Measurements from ENCODE around the gene FAM83E. TPM values are rescaled to one million over a fixed set of nuclear protein-coding genes. Genes with fewer than 3 reads are reported as not detected.
A peak's percentile ranks its signal among the peaks of the same experiment; 100 is the strongest.

FAM83E gene
- total RNA-seq, 1 experiment from 2014 or later, result 5.5 TPM

- no peak for DNase-seq (ENCODE audit: low spot score)
- TF ChIP-seq EZH2 (IDR thresholded peaks at IDR 0.05; ENCODE audit: borderline replicate concordance, low read depth, low read length, poor library complexity, severe bottlenecking) (no peak), CTCF (conservative IDR thresholded peaks at IDR 0.05; ENCODE audit: low read depth, low read length) (no peak)
- no peaks in the 10 kb centered on the region for H3K9me3 ChIP-seq (ENCODE audit: low read depth, low read length, poor library complexity, severe bottlenecking)
- H3K4me3 ChIP-seq (ENCODE audit: low read depth, low read length, poor library complexity, severe bottlenecking), result no peak overlapping the region
- ChIA-PET POLR2A (ENCODE audit: low non-redundant PET) (no interaction called here), CTCF (no interaction called here)
- intact Hi-C loops (cut with micrococcal nuclease; ENCODE audit: unreplicated experiment), result loop anchor here (5.0 to 10.0 kb wide), 4 partner anchors 64 to 317 kb away; partner anchors contain the start of genes FTL and HSD17B14
- H3K36me3 ChIP-seq (ENCODE audit: insufficient read depth, low read length, poor library complexity, severe bottlenecking), result no peaks in the 10 kb centered on the region
- no TSS peak for BruUV-seq (replicated peaks)
- no peaks in the 10 kb centered on the region for H3K27me3 ChIP-seq (replicated peaks; ENCODE audit: insufficient read depth, low read depth, low read length, poor library complexity)
- no peak overlapping the region for H3K27ac ChIP-seq (ENCODE audit: low read depth, low read length, poor library complexity, severe bottlenecking)
- peaks cover 26% of the 10 kb centered on the region for H3K4me1 ChIP-seq (ENCODE audit: insufficient read depth, low read length, poor library complexity, severe bottlenecking)
Measured at GRCh38 chr19:48648134-48648533, 33.3 kb upstream of the FAM83E start.

- no TSS peak for BruUV-seq (replicated peaks)
- no peaks in the 10 kb centered on the region for H3K27me3 ChIP-seq (replicated peaks; ENCODE audit: insufficient read depth, low read depth, low read length, poor library complexity)
- H3K36me3 ChIP-seq (ENCODE audit: insufficient read depth, low read length, poor library complexity, severe bottlenecking), result no peaks in the 10 kb centered on the region
- H3K4me1 ChIP-seq (ENCODE audit: insufficient read depth, low read length, poor library complexity, severe bottlenecking), result peaks cover 26% of the 10 kb centered on the region
- ChIA-PET CTCF (no interaction called here), POLR2A (ENCODE audit: low non-redundant PET) (no interaction called here)
- TF ChIP-seq EZH2 (IDR thresholded peaks at IDR 0.05; ENCODE audit: borderline replicate concordance, low read depth, low read length, poor library complexity, severe bottlenecking) (no peak), CTCF (conservative IDR thresholded peaks at IDR 0.05; ENCODE audit: low read depth, low read length) (no peak)
- DNase-seq (ENCODE audit: low spot score), result no peak
- no peaks in the 10 kb centered on the region for H3K9me3 ChIP-seq (ENCODE audit: low read depth, low read length, poor library complexity, severe bottlenecking)
- intact Hi-C loops (cut with micrococcal nuclease; ENCODE audit: unreplicated experiment), result loop anchor here (5.0 to 10.0 kb wide), 4 partner anchors 66 to 318 kb away; partner anchors contain the start of genes FTL and HSD17B14
- H3K4me3 ChIP-seq (ENCODE audit: low read depth, low read length, poor library complexity, severe bottlenecking), result peak overlapping the region; percentile 62
- H3K27ac ChIP-seq (ENCODE audit: low read depth, low read length, poor library complexity, severe bottlenecking), result peak overlapping the region; percentile 77
Measured at GRCh38 chr19:48646722-48647216, 31.9 kb upstream of the FAM83E start.

GRCh38 chr19:48646001-48646721, 31.3 kb upstream of the FAM83E start, which contains the start of gene CA11:
Gene CA11 (minus strand): TSS chr19:48646187. CDS start chr19:48645632, 555 bp downstream.
- peak; percentile 94 for TF ChIP-seq CTCF (conservative IDR thresholded peaks at IDR 0.05; ENCODE audit: low read depth, low read length)
- TF ChIP-seq EZH2 (IDR thresholded peaks at IDR 0.05; ENCODE audit: borderline replicate concordance, low read depth, low read length, poor library complexity, severe bottlenecking), result no peak
- Histone ChIP-seq H3K27me3 (replicated peaks; ENCODE audit: insufficient read depth, low read depth, low read length, poor library complexity) (no peaks in the 10 kb centered on the region), H3K4me1 (ENCODE audit: insufficient read depth, low read length, poor library complexity, severe bottlenecking) (peaks cover 26% of the 10 kb centered on the region), H3K4me3 (ENCODE audit: low read depth, low read length, poor library complexity, severe bottlenecking) (peak within 1 kb of the TSS; percentile 62), H3K9me3 (ENCODE audit: low read depth, low read length, poor library complexity, severe bottlenecking) (no peaks in the 10 kb centered on the region), H3K27ac (ENCODE audit: low read depth, low read length, poor library complexity, severe bottlenecking) (peak within 1 kb of the TSS; percentile 77), H3K36me3 (ENCODE audit: insufficient read depth, low read length, poor library complexity, severe bottlenecking) (no peaks in the 10 kb centered on the region)
- no TSS peak for BruUV-seq (replicated peaks)
- POLR2A ChIA-PET (ENCODE audit: low non-redundant PET), result no interaction called here
- DNase-seq (ENCODE audit: low spot score), result peak; percentile 97
- intact Hi-C loops (cut with micrococcal nuclease; ENCODE audit: unreplicated experiment), result loop anchor here (5.0 to 10.0 kb wide), 4 partner anchors 66 to 319 kb away; partner anchors contain the start of genes FTL and HSD17B14
- CTCF ChIA-PET, result interaction anchor here (0.6 to 1.8 kb wide), 5 partner anchors 68 to 324 kb away, joined by 3 to 8 read pairs (median 4); no protein-coding TSS in a partner anchor

Measured in A673 (cell line).